ENCODE results near the gene PPP6R2. TPM values are rescaled to one million over a fixed set of nuclear protein-coding genes. Genes with fewer than 3 reads are reported as not detected.

Gene PPP6R2
- total RNA-seq, 1 experiment from 2014 or later, result 62.1 TPM

GRCh38 chr22:50445880-50446707, 103.0 kb downstream of the PPP6R2 start:
- peaks cover 73% of the 10 kb centered on the region for H3K36me3 ChIP-seq
- H3K27ac ChIP-seq, result no peak overlapping the region
- H3K4me3 ChIP-seq, result no peak overlapping the region
- no peak for DNase-seq (ENCODE audit: low read depth in 1 of 2, low spot score in 2 of 2)
- no peaks in the 10 kb centered on the region for H3K27me3 ChIP-seq (replicated peaks)
- no peaks in the 10 kb centered on the region for H3K4me1 ChIP-seq (replicated peaks)
- no peaks in the 10 kb centered on the region for H3K9me3 ChIP-seq (replicated peaks)

- H3K4me3 ChIP-seq, result no peak overlapping the region
- H3K27ac ChIP-seq, result no peak overlapping the region
- peaks cover 71% of the 10 kb centered on the region for H3K36me3 ChIP-seq
- H3K9me3 ChIP-seq (replicated peaks), result no peaks in the 10 kb centered on the region
- H3K27me3 ChIP-seq (replicated peaks), result no peaks in the 10 kb centered on the region
- no peak for DNase-seq (ENCODE audit: low read depth in 1 of 2, low spot score in 2 of 2)
- no peaks in the 10 kb centered on the region for H3K4me1 ChIP-seq (replicated peaks)
Measured at GRCh38 chr22:50446708-50447575, 103.8 kb downstream of the PPP6R2 start.

GRCh38 chr22:50447576-50448551, 104.7 kb downstream of the PPP6R2 start:
- no peak for DNase-seq (ENCODE audit: low read depth in 1 of 2, low spot score in 2 of 2)
- Histone ChIP-seq H3K27ac (no peak overlapping the region), H3K4me3 (no peak overlapping the region), H3K4me1 (replicated peaks) (no peaks in the 10 kb centered on the region), H3K27me3 (replicated peaks) (no peaks in the 10 kb centered on the region), H3K9me3 (replicated peaks) (no peaks in the 10 kb centered on the region), H3K36me3 (peaks cover 73% of the 10 kb centered on the region)

GRCh38 chr22:50452649-50453048, 109.5 kb downstream of the PPP6R2 start:
- peaks cover 75% of the 10 kb centered on the region for H3K36me3 ChIP-seq
- no peaks in the 10 kb centered on the region for H3K4me1 ChIP-seq (replicated peaks)
- DNase-seq (ENCODE audit: low read depth in 1 of 2, low spot score in 2 of 2), result no peak
- H3K27me3 ChIP-seq (replicated peaks), result no peaks in the 10 kb centered on the region
- no peaks in the 10 kb centered on the region for H3K9me3 ChIP-seq (replicated peaks)
- no peak overlapping the region for H3K4me3 ChIP-seq
- no peak overlapping the region for H3K27ac ChIP-seq

GRCh38 chr22:50454556-50455075, 111.5 kb downstream of the PPP6R2 start:
- DNase-seq (ENCODE audit: low read depth in 1 of 2, low spot score in 2 of 2), result no peak
- H3K27me3 ChIP-seq (replicated peaks), result no peaks in the 10 kb centered on the region
- no peak overlapping the region for H3K27ac ChIP-seq
- no peak overlapping the region for H3K4me3 ChIP-seq
- H3K36me3 ChIP-seq, result peaks cover 77% of the 10 kb centered on the region
- H3K9me3 ChIP-seq (replicated peaks), result no peaks in the 10 kb centered on the region
- no peaks in the 10 kb centered on the region for H3K4me1 ChIP-seq (replicated peaks)

GRCh38 chr22:50455201-50455600, 112.1 kb downstream of the PPP6R2 start:
- no peaks in the 10 kb centered on the region for H3K4me1 ChIP-seq (replicated peaks)
- no peaks in the 10 kb centered on the region for H3K27me3 ChIP-seq (replicated peaks)
- no peak overlapping the region for H3K27ac ChIP-seq
- no peak for DNase-seq (ENCODE audit: low read depth in 1 of 2, low spot score in 2 of 2)
- H3K9me3 ChIP-seq (replicated peaks), result no peaks in the 10 kb centered on the region
- H3K4me3 ChIP-seq, result no peak overlapping the region
- H3K36me3 ChIP-seq, result peaks cover 78% of the 10 kb centered on the region

GRCh38 chr22:50456026-50456425, 112.9 kb downstream of the PPP6R2 start:
- no peaks in the 10 kb centered on the region for H3K4me1 ChIP-seq (replicated peaks)
- H3K27ac ChIP-seq, result no peak overlapping the region
- H3K36me3 ChIP-seq, result peaks cover 83% of the 10 kb centered on the region
- H3K9me3 ChIP-seq (replicated peaks), result no peaks in the 10 kb centered on the region
- no peaks in the 10 kb centered on the region for H3K27me3 ChIP-seq (replicated peaks)
- no peak for DNase-seq (ENCODE audit: low read depth in 1 of 2, low spot score in 2 of 2)
- no peak overlapping the region for H3K4me3 ChIP-seq

GRCh38 chr22:50456466-50457234, 113.5 kb downstream of the PPP6R2 start:
- H3K9me3 ChIP-seq (replicated peaks), result no peaks in the 10 kb centered on the region
- H3K4me3 ChIP-seq, result no peak overlapping the region
- H3K27ac ChIP-seq, result no peak overlapping the region
- H3K4me1 ChIP-seq (replicated peaks), result no peaks in the 10 kb centered on the region
- H3K27me3 ChIP-seq (replicated peaks), result no peaks in the 10 kb centered on the region
- no peak for DNase-seq (ENCODE audit: low read depth in 1 of 2, low spot score in 2 of 2)
- peaks cover 85% of the 10 kb centered on the region for H3K36me3 ChIP-seq

GRCh38 chr22:50459016-50459415, 115.9 kb downstream of the PPP6R2 start:
- no peak overlapping the region for H3K4me3 ChIP-seq
- DNase-seq (ENCODE audit: low read depth in 1 of 2, low spot score in 2 of 2), result no peak
- no peaks in the 10 kb centered on the region for H3K4me1 ChIP-seq (replicated peaks)
- H3K36me3 ChIP-seq, result peaks cover 96% of the 10 kb centered on the region
- H3K9me3 ChIP-seq (replicated peaks), result no peaks in the 10 kb centered on the region
- H3K27ac ChIP-seq, result no peak overlapping the region
- H3K27me3 ChIP-seq (replicated peaks), result no peaks in the 10 kb centered on the region

GRCh38 chr22:50459496-50460140, 116.5 kb downstream of the PPP6R2 start:
- no peaks in the 10 kb centered on the region for H3K9me3 ChIP-seq (replicated peaks)
- H3K36me3 ChIP-seq, result peaks cover 96% of the 10 kb centered on the region

GRCh38 chr22:50460938-50461337, 117.8 kb downstream of the PPP6R2 start:
- no peaks in the 10 kb centered on the region for H3K27me3 ChIP-seq (replicated peaks)
- no peaks in the 10 kb centered on the region for H3K9me3 ChIP-seq (replicated peaks)
- H3K4me1 ChIP-seq (replicated peaks), result no peaks in the 10 kb centered on the region
- no peak overlapping the region for H3K4me3 ChIP-seq
- DNase-seq (ENCODE audit: low read depth in 1 of 2, low spot score in 2 of 2), result no peak
- peaks cover 96% of the 10 kb centered on the region for H3K36me3 ChIP-seq
- no peak overlapping the region for H3K27ac ChIP-seq

More at GRCh38 chr22:50459496-50460140, 116.5 kb downstream of the PPP6R2 start:
- H3K27ac ChIP-seq, result no peak overlapping the region
- no peak for DNase-seq (ENCODE audit: low read depth in 1 of 2, low spot score in 2 of 2)
- no peaks in the 10 kb centered on the region for H3K27me3 ChIP-seq (replicated peaks)
- H3K4me3 ChIP-seq, result no peak overlapping the region
- H3K4me1 ChIP-seq (replicated peaks), result no peaks in the 10 kb centered on the region

- no peak for DNase-seq (ENCODE audit: low read depth in 1 of 2, low spot score in 2 of 2)
- Histone ChIP-seq H3K27me3 (replicated peaks) (no peaks in the 10 kb centered on the region), H3K9me3 (replicated peaks) (no peaks in the 10 kb centered on the region), H3K4me3 (no peak overlapping the region), H3K4me1 (replicated peaks) (no peaks in the 10 kb centered on the region), H3K27ac (no peak overlapping the region), H3K36me3 (peaks cover 98% of the 10 kb centered on the region)
Measured at GRCh38 chr22:50461536-50461935, 118.4 kb downstream of the PPP6R2 start.
